Activated naive CD4-positive, alpha-beta T cell treated with anti-CD3 and anti-CD28 coated beads, Interleukin-2, amount 50 U/mL, for 24 hours (primary cell): ENCODE data around the gene CTXND2.
A peak's percentile ranks its signal among the peaks of the same experiment; 100 is the strongest.
"Not testable (repeated sequence)": the region's sequence is repeated elsewhere in the genome, so short reads cannot be mapped to it uniquely, and the experiment has no call there.

Experiments
- H3K27ac Mint-ChIP-seq: one replicate; pipeline ENCODE4 v1.8.0; 2021; ENCODE audit warnings: mild to moderate bottlenecking, mixed read lengths
- H3K27me3 Mint-ChIP-seq: one replicate; pipeline ENCODE4 v1.8.0; 2021; ENCODE audit warnings: mixed read lengths
- H3K36me3 Mint-ChIP-seq: one replicate; pipeline ENCODE4 v1.8.0; 2021; ENCODE audit warnings: mixed read lengths
- H3K4me1 Mint-ChIP-seq: one replicate; pipeline ENCODE4 v1.8.0; 2021; ENCODE audit warnings: mixed read lengths
- H3K4me3 Mint-ChIP-seq: one replicate; pipeline ENCODE4 v1.8.0; 2021; ENCODE audit warnings: mild to moderate bottlenecking, mixed read lengths
- H3K9me3 Mint-ChIP-seq: one replicate; pipeline ENCODE4 v1.8.0; 2021; ENCODE audit warnings: mixed read lengths

Gene CTXND2

DNA sequence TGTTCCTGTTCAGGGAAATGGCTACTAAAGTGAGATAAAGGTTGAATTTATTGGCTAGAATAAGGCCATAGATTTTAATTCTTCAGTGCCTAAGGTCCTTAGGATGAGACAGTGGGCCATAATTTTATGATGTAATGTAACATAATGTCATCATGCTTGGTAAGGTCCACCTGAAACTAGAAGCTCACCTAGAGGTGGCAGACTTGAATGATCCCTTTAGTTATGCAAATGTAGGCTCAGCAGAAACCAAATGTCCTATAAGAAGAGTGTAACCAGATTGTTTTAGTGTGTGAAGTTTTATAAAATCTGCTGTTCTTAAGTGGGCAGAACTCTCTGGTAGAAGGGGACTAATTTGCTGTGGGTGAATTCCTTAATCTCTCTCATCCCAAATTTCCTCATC, 25.7 kb downstream of the CTXND2 start:
- Mint-ChIP-seq H3K36me3 (no peaks in the 10 kb centered on the region), H3K27ac (no peak overlapping the region), H3K4me1 (no peaks in the 10 kb centered on the region), H3K4me3 (no peak overlapping the region), H3K9me3 (no peaks in the 10 kb centered on the region), H3K27me3 (no peaks in the 10 kb centered on the region)

DNA sequence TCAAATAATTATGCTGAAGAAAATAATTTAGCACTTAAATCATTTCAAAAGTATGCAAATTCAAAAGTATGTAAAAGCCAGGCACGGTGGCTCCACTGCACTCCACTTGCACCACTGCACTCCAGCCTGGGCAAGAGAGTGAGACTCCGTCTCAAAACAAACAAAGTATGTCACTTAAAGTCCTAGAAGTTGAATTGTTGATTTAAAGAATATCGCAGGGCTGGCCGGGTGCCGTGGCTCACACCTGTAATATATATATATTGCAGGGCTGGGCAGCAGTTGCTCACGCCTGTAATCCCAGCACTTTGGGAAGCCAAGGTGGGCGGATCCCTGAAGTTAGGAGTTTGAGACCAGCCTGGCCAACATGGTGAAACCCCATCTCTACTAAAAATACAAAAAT, 30.5 kb downstream of the CTXND2 start:
- no peaks in the 10 kb centered on the region for H3K36me3 Mint-ChIP-seq
- peaks cover 4% of the 10 kb centered on the region for H3K4me1 Mint-ChIP-seq
- H3K9me3 Mint-ChIP-seq, result no peaks in the 10 kb centered on the region
- no peak overlapping the region for H3K4me3 Mint-ChIP-seq
- no peaks in the 10 kb centered on the region for H3K27me3 Mint-ChIP-seq
- H3K27ac Mint-ChIP-seq, result no peak overlapping the region

DNA sequence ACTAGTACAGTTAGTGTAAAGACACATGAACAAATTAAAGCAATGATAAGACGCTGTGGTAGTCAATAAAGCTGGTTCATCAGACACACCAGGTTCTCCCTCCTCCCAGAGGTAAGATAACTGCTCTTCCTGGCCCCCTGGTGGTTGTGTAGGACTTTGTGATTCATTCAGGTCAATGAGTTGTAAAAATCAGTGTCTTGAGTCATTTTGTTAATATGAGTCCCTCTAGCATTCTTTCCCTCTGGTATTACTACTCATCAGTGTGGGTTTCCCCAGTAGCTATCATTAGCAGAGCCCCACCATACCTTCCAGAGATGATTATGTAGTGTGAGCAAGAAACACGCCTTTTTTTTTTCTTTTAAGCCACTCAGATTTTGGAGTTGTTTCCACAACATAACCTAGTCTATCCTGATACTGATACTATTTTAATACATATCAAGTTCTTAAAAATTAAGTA, 35.6 kb downstream of the CTXND2 start:
- Mint-ChIP-seq H3K4me1 (peaks cover 20% of the 10 kb centered on the region), H3K9me3 (no peaks in the 10 kb centered on the region), H3K4me3 (peak overlapping the region; percentile 36), H3K27ac (peak overlapping the region; percentile 55), H3K36me3 (peaks cover 3% of the 10 kb centered on the region), H3K27me3 (no peaks in the 10 kb centered on the region)

DNA sequence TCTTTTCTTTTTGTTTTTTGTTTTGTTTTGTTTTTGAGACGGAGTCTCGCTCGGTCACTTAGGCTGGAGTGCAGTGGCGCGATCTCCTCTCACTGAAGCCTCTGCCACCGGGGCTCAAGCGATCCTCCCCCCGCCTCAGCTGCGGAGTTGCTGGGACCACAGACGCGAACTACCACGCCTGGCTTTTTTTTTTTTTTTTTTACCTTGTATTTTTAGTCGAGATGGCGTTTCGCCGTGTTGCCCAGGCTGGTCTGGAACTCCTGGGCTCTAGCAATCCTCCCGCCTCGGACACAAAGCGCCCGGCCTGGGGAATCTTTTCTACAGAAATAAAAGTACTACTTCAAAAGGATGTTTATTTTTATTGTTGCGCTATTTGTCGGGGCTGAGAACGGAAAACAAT, 38.1 kb downstream of the CTXND2 start:
- H3K36me3 Mint-ChIP-seq, result peaks cover 17% of the 10 kb centered on the region
- H3K27ac Mint-ChIP-seq, result peak overlapping the region; percentile 68
- peak overlapping the region; percentile 90 for H3K4me3 Mint-ChIP-seq
- no peaks in the 10 kb centered on the region for H3K27me3 Mint-ChIP-seq
- peaks cover 35% of the 10 kb centered on the region for H3K4me1 Mint-ChIP-seq
- no peaks in the 10 kb centered on the region for H3K9me3 Mint-ChIP-seq

DNA sequence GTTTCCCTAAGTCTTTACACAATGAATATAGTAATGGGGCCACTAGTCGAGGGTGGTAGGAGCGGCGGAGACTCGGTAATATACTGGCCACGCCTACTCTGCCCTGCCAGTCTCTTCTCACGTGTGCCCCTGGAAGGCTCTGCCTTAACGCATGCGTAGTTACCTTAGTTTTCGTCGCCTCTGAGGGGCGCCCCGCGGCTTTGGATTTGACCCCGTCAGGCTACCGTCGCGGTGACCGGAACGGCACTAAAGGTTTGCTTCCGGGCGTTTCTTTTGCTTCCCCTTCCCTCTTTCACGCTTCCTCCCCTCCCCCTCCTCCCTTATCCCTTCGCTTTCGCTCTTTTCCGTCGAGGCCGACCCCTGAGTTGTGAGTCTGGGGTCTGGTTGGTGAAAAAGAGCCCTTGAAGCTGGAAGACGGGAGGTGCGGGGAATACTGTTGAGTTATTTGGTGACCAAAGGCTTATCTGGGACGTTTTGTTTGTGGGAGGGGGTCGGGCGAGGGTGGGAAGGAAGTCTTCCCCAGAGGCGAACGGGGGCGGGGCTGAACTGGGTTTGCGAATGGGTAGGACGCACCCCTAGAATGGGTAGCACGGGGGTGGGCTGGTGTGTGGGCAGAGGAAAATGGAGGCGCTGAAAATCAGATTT, 39.3 kb downstream of the CTXND2 start, which contains the start of gene SETDB1:
TSS of gene SETDB1 (plus strand) at position 267 of the 645 bp plus-strand sequence. CDS start 1,352 bp downstream, outside the sequence.
- Mint-ChIP-seq H3K4me1 (peaks cover 35% of the 10 kb centered on the region), H3K9me3 (no peaks in the 10 kb centered on the region), H3K27ac (peak within 1 kb of the TSS; percentile 96), H3K36me3 (peaks cover 22% of the 10 kb centered on the region), H3K27me3 (no peaks in the 10 kb centered on the region), H3K4me3 (peak within 1 kb of the TSS; percentile 90)

DNA sequence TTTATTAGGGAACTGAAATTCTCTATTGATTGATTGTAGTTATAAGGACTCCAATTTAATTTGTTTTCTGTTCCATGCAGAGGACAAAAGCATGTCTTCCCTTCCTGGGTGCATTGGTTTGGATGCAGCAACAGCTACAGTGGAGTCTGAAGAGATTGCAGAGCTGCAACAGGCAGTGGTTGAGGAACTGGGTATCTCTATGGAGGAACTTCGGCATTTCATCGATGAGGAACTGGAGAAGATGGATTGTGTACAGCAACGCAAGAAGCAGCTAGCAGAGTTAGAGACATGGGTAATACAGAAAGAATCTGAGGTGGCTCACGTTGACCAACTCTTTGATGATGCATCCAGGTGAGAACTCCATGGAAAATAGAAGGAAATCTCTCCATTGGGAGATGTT, 40.7 kb downstream of the CTXND2 start:
- H3K9me3 Mint-ChIP-seq, result no peaks in the 10 kb centered on the region
- H3K4me1 Mint-ChIP-seq, result peaks cover 34% of the 10 kb centered on the region
- no peaks in the 10 kb centered on the region for H3K27me3 Mint-ChIP-seq
- peaks cover 29% of the 10 kb centered on the region for H3K36me3 Mint-ChIP-seq
- peak overlapping the region; percentile 90 for H3K4me3 Mint-ChIP-seq
- peak overlapping the region; percentile 2 for H3K27ac Mint-ChIP-seq

DNA sequence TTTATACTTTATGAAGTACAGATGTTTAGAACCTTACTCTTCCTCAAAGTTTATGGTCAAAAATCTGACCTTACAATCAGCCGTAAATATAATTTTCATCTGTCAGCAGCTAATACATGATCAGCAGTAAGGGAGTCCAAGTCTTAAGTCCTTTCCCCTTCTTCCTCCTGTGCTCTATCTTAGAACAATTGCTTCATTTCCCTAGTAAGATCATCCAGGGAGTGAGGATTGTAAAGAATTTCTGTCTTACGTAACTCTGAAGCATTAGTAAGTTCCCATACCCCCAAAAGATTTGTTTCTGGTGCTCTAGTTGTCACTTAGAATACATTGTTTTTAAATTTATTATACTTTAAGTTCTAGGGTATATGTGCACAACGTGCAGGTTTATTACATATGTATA, 41.4 kb downstream of the CTXND2 start:
- Mint-ChIP-seq H3K27ac (no peak overlapping the region), H3K4me3 (peak overlapping the region; percentile 73), H3K9me3 (no peaks in the 10 kb centered on the region), H3K4me1 (peaks cover 32% of the 10 kb centered on the region), H3K36me3 (peaks cover 30% of the 10 kb centered on the region), H3K27me3 (no peaks in the 10 kb centered on the region)

DNA sequence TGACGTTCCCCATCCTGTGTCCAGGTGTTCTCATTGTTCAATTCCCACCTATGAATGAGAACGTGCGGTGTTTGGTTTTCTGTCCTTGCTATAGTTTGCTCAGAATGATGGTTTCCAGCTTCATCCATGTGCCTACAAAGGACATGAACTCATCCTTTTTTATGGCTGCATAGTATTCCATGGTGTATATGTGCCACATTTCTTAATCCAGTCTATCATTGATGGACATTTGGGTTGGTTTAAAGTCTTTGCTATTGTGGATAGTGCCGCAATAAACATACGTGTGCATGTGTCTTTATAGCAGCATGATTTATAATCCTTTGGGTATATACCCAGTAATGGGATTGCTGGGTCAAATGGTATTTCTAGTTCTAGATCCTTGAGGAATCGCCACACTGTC, 41.8 kb downstream of the CTXND2 start:
- not testable (repeated sequence) for H3K27me3 Mint-ChIP-seq, H3K4me3 Mint-ChIP-seq, H3K27ac Mint-ChIP-seq, H3K9me3 Mint-ChIP-seq
- Mint-ChIP-seq H3K4me1 (peaks cover 32% of the 10 kb centered on the region), H3K36me3 (peaks cover 32% of the 10 kb centered on the region)

DNA sequence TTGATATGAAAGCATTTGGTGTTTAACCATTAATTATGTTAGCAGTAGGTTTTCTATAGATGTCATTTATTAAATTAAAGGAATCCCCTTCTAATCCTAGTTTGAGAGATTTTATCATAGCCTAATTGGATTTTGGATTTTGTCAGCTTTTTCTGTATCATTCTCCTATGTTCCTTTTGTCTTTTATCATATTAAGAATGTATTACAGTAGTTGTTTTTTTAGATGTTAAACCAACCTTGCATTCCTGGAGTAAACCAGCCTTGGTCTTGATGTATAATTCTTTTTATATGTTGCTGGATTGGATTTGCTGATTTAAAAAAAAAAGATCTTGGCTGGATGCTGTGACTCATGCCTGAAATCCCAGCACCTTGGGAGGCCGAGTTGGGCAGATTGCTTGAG, 44.8 kb downstream of the CTXND2 start:
- H3K27me3 Mint-ChIP-seq, result no peaks in the 10 kb centered on the region
- peaks cover 47% of the 10 kb centered on the region for H3K4me1 Mint-ChIP-seq
- no peaks in the 10 kb centered on the region for H3K9me3 Mint-ChIP-seq
- H3K27ac Mint-ChIP-seq, result no peak overlapping the region
- H3K36me3 Mint-ChIP-seq, result peaks cover 38% of the 10 kb centered on the region
- no peak overlapping the region for H3K4me3 Mint-ChIP-seq

DNA sequence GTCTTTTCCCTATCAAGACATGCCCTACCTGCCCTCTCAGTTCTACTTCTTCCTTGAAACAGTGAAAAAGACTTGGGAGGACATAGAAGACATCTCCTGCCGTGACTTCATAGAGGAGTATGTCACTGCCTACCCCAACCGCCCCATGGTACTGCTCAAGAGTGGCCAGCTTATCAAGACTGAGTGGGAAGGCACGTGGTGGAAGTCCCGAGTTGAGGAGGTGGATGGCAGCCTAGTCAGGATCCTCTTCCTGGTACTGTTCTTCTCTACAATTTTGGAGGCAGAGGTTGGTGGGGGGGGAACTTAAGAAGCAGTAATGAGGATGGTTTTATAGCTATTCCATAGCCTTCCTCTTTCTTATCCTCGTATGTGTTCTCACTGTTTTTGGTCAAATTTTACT, 57.9 kb downstream of the CTXND2 start:
- peaks cover 21% of the 10 kb centered on the region for H3K36me3 Mint-ChIP-seq
- no peaks in the 10 kb centered on the region for H3K9me3 Mint-ChIP-seq
- H3K4me3 Mint-ChIP-seq, result no peak overlapping the region
- H3K27me3 Mint-ChIP-seq, result no peaks in the 10 kb centered on the region
- peaks cover 4% of the 10 kb centered on the region for H3K4me1 Mint-ChIP-seq
- H3K27ac Mint-ChIP-seq, result no peak overlapping the region

DNA sequence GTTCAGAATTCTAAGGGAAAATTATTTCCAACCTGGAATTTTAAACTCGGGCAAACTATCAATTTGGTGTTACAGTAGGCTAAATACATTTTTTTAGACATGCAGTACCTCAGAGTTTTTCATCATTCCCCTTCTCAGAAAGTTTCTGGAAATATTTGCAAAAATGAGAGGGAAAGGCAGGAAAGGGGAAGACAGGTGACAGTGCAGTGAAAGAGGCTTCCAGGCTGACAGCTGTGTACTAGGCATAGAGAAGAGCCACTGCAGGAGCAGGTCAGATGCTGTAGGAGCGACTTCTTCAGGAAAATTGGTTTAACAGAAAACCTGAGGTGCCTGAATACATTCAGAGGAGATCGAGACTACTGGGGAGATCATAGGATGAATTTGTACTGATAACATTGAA, 67.8 kb downstream of the CTXND2 start:
- H3K4me1 Mint-ChIP-seq, result no peaks in the 10 kb centered on the region
- peaks cover 27% of the 10 kb centered on the region for H3K36me3 Mint-ChIP-seq
- no peak overlapping the region for H3K4me3 Mint-ChIP-seq

DNA sequence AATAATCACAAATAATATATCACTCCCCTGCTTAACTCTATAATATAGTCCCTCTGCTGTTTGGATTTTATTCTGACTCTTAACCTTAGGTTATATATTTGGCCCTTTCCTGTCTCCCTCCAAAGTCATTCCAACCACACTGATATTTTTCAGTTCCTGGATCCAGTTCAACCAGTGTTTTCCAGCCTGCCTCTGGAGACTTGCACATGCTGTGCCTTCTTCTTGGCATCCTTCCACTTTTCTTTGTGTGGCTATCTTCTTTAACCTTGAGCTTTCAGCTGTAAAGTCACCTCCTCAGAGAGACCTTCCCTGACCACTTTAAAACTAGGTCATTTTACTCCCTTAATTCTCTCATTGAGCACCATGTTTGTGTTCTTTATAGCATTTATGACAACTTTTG, 68.3 kb downstream of the CTXND2 start:
- no peak overlapping the region for H3K4me3 Mint-ChIP-seq
- no peaks in the 10 kb centered on the region for H3K4me1 Mint-ChIP-seq
- no peaks in the 10 kb centered on the region for H3K27me3 Mint-ChIP-seq
- H3K27ac Mint-ChIP-seq, result peak overlapping the region; percentile 5
- no peaks in the 10 kb centered on the region for H3K9me3 Mint-ChIP-seq
- peaks cover 27% of the 10 kb centered on the region for H3K36me3 Mint-ChIP-seq

More for the DNA sequence above, 67.8 kb downstream of the CTXND2 start:
- no peaks in the 10 kb centered on the region for H3K27me3 Mint-ChIP-seq
- no peaks in the 10 kb centered on the region for H3K9me3 Mint-ChIP-seq
- H3K27ac Mint-ChIP-seq, result no peak overlapping the region

DNA sequence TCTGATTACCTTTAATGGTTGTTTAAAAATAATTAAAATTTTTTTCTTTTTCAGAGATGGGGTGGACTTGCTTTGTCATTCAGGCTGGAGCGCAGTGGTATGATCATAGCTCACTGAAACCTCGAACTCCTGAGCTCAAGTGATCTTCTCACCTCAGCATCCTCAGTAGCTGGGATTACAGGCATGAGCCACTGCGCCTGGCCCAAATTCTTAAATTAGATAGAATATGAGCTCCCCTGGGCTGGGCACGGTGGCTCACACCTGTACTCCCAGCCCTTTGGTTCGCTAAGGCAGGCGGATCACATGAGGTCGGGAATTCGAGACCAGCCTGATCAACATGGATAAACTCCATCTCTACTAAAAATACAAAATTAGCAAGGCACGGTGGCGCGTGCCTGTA, 70.7 kb downstream of the CTXND2 start:
- H3K27me3 Mint-ChIP-seq, result no peaks in the 10 kb centered on the region
- H3K36me3 Mint-ChIP-seq, result peaks cover 20% of the 10 kb centered on the region
- H3K27ac Mint-ChIP-seq, result no peak overlapping the region
- no peak overlapping the region for H3K4me3 Mint-ChIP-seq
- H3K9me3 Mint-ChIP-seq, result no peaks in the 10 kb centered on the region
- H3K4me1 Mint-ChIP-seq, result no peaks in the 10 kb centered on the region

DNA sequence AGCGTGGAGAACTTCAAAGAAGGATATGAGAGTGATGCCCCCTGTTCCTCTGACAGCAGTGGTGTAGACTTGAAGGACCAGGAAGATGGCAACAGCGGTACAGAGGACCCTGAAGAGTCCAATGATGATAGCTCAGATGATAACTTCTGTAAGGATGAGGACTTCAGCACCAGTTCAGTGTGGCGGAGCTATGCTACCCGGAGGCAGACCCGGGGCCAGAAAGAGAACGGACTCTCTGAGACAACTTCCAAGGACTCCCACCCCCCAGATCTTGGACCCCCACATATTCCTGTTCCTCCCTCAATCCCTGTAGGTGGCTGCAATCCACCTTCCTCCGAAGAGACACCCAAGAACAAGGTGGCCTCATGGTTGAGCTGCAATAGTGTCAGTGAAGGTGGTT, 73.7 kb downstream of the CTXND2 start:
- H3K9me3 Mint-ChIP-seq, result no peaks in the 10 kb centered on the region
- H3K4me1 Mint-ChIP-seq, result no peaks in the 10 kb centered on the region
- H3K36me3 Mint-ChIP-seq, result peaks cover 10% of the 10 kb centered on the region
- no peaks in the 10 kb centered on the region for H3K27me3 Mint-ChIP-seq
- H3K27ac Mint-ChIP-seq, result no peak overlapping the region
- H3K4me3 Mint-ChIP-seq, result no peak overlapping the region

DNA sequence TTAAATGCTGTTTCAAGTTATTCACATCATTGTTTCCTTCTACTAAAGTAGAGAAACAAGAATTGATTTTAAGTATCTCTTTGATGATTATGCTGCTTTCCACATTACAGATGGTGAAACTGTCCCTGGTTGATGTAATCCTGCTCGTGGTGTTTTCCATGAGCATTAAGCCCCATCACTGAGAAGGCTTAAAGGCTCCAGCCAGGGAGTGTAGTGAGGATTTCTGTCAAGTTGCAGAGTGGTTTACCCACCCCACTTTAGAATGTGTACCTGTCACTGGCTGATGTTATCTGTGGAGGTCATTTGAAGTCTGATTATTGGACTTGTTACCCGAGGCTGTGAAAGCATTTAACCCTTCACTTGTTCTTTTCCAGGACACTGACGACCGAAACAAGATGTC, 74.8 kb downstream of the CTXND2 start:
- Mint-ChIP-seq H3K27me3 (no peaks in the 10 kb centered on the region), H3K36me3 (peaks cover 16% of the 10 kb centered on the region), H3K4me1 (no peaks in the 10 kb centered on the region), H3K9me3 (no peaks in the 10 kb centered on the region), H3K27ac (no peak overlapping the region), H3K4me3 (no peak overlapping the region)
